ENCODE results near the gene PABPN1L.
"Not testable (repeated sequence)": the region's sequence is repeated elsewhere in the genome, so short reads cannot be mapped to it uniquely, and the experiment has no call there.

Gene PABPN1L

DNA sequence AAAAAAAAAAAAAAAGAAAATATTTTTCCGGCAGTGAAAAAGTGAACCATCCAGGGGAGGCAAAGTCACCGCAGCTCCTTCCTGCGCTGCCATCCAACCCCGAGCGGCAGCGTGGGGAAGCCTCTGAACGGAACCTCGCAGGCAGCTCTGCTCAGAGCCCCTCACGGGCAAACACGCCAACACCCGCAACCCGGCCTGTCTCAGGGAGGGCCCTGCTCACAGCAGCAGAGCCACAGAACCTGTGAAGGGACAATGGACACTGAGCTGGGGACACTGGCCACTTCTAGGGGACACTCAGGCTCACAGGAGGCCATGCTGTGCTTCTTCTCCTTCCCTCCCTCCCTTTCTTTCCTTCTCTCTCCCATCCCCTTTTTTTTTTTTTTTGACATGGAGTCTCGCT is 33.4 kb downstream of the PABPN1L start:
- in situ Hi-C loops (cut with HindIII; ENCODE audit: low sequenced_read_pairs), result no loop called here

DNA sequence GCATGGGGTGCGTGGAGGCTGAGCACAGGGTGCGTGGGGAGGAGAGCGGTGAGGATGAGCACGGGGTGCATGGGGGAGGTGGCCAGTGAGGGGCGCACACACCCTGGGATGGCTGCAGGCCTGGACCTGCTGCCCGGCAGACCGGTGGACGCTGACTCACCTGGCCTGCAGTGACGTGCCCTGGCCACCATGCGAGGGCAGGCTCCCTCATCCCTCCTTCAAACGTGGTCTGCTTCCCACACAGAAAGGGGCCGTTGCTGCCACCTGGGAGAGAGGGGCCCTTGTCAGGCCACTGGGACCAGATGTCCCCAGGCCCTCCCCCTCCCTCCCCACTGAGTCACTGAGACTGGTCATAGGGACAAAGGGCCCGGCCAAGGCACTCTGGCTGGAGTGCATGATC is 34.6 kb downstream of the PABPN1L start:
- in situ Hi-C loops (cut with HindIII; ENCODE audit: low sequenced_read_pairs), result no loop called here

DNA sequence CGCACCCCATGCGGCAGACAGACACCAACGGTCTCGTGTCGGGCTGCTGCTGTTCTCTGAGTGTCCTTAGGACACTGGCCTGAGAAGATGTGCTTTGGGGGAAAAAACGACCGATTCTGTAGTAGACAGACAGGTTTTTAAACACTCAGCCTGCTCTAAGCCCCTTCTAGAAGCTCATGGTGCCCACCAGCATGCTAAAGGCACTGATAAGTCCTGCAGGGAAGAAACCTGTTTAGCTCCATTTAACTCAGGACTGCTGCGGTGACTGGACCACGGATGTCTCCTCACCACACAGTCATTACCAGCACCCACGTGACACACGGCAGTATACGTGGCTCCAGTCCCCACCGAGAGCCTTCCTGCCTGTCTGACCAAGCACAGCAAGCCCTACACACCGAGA is 35.7 kb downstream of the PABPN1L start:
- in situ Hi-C loops (cut with HindIII; ENCODE audit: low sequenced_read_pairs), result no loop called here

DNA sequence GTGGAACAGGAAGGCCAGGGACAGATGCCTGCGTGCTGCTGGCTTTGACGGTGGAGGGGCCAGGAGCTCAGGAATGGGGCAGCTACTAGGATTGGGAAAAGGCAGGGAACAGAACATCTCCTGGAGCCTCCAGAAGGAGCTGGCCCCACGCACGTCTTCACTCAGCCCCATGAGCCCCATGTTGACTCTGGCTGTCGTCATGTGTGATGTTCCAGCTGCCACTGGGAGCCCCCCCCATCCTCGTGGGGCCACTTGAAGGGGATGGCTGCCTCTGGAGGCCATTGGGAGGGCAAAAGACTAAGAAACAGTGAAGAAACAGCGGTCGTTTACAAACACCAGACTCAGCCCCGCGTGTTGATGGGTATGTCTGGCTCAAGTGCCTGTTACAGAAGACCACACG is 36.2 kb downstream of the PABPN1L start:
- in situ Hi-C loops (cut with HindIII; ENCODE audit: low sequenced_read_pairs), result no loop called here

DNA sequence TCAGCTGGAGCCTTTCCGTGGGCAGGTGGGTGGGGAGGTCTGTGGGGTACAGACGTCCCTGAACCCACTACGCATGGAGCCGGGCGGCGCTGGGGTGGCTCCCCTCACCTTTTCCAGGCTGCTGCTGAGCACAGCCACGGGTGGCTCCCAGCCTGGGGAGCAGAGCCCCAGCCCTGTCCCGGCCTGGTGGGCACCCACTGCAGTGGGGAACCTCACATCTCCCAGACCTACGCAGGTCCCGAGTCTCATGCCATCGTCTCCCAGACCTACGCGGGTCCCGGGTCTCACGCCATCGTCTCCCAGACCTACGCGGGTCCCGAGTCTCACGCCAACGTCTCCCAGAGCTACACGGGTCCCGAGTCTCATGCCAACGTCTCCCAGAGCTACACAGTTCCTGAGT is 37.7 kb downstream of the PABPN1L start:
- in situ Hi-C loops (cut with HindIII; ENCODE audit: low sequenced_read_pairs), result no loop called here

DNA sequence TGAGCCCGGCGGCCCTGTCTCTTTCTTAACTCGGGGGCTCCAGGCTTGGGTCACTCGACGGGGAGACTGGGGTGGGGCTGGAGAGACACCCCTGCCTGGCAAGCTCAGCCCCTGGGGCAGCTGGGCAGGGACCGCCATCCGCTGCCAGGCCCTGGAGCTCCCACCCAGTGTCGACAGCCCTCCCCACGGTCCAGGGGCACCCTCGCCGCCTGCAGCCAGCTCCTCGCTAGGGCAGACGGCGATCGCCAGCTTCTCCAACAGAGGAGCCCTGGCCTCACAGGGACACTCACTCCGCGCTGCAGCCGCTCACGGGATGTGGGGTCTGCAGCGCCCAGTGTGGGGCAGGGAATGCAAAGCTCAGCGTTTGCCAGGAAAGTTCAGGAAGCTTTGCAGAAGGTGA is 38.7 kb downstream of the PABPN1L start:
- in situ Hi-C loops (cut with HindIII; ENCODE audit: low sequenced_read_pairs), result no loop called here

DNA sequence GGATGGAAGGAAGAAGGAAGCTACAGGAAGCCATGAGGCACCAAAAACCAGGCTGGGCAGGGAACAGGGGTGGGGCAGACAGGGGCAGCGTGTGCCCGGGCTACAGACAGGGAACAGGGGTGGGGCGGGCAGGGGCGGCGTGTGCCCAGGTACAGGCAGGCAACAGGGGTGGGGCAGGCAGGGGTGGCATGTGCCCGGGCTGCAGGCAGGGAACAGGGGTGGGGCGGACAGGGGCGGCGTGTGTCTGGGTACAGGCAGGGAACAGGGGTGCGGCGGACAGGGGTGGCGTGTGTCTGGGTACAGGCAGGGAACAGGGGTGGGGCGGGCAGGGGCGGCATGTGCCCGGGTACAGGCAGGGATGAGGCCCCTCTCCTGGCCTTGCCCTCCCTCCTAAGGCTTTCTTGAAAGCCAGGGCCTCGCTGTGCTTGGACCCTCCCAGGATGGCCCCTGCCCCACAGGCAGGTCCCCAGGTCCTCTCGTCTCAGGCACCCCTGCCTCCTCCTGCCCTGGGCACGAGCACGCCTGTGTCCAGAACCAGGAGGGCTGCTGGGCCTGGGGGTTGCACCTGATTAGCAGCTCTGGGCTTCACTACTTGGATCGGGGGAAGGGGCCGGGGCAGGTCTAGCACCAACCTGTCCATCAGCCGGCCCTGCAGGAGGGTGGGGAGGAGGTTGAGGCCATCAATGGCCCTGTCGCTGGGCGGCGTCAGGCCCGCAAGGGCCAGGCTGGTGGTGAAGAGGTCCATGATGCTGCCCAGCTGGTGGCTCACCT is 40.2 kb downstream of the PABPN1L start:
- in situ Hi-C loops (cut with HindIII; ENCODE audit: low sequenced_read_pairs), result no loop called here

DNA sequence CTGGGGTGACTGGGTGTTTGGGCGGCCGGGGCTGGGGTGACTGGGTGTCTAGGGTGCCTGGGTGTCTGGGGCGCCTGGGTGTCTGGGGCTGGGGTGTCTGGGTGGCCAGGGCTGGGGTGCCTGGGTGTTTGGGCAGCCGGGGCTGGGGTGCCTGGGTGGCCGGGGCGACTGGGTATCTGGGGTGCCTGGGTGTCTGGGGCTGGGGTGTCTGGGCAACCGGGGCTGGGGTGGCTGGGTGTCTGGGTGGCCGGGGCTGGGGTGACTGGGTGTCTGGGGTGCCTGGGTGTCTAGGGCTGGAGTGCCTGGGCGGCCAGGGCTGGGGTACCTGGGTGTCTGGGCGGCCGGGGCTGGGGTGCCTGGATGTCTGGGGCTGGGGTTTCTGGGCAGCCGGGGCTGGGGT is 41.3 kb downstream of the PABPN1L start:
- in situ Hi-C loops (cut with HindIII; ENCODE audit: low sequenced_read_pairs), result no loop called here

DNA sequence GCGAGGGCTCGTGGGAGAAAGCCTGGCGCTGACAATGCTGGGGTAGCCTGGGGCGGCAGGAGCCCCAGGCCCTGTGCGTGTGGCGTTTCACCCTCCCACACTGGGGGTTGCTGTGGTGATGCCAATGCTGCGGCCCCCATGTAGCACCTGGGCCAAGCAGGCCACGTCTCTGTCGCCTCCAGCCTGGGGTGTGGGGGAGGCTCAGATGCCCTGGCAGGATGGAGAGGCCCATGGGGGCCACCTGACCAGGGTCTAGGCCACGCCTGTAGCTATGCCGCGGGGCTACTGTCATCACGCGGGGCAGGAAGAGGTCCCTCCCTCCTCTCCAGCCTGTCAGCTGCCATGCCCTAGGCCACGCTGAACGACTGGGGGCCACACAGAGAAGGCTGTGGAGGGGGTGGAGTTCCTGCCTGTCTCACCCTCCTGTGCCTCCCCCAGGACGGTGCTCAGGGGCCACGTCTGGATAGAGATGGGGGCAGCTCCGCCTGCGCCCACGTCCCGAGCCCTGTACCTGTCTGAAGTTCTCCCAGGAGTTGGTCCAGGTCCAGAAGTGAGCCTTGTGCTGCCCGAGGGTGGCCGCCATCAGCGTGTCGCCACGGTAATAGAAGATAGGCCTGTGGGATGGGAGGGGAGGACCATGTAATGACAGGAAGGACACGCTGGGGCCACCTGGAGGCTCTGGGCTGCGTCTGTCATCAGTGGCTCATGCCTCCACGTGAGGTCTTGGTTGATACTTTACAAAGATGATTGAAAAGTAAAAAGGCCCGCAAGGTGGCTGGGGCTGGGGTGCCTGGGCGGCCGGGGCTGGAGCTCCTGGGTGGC is 42.0 kb downstream of the PABPN1L start:
- in situ Hi-C loops (cut with HindIII; ENCODE audit: low sequenced_read_pairs), result no loop called here

DNA sequence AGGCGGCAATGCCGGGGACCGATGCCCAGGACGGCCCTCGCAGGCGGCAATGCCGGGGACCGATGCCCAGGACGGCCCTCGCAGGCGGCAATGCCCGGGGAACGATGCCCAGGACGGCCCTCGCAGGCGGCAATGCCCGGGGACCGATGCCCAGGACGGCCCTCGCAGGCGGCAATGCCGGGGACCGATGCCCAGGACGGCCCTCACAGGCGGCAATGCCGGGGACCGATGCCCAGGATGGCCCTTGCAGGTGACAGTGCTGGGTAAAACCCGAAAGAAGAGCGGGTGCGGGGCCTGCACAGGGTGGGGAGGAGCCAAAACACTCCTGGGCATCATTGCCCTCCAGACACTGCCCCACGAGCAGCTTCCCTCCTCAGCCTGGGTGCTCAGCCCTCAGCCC is 42.8 kb downstream of the PABPN1L start:
- in situ Hi-C loops (cut with HindIII; ENCODE audit: low sequenced_read_pairs), result not testable (repeated sequence)

DNA sequence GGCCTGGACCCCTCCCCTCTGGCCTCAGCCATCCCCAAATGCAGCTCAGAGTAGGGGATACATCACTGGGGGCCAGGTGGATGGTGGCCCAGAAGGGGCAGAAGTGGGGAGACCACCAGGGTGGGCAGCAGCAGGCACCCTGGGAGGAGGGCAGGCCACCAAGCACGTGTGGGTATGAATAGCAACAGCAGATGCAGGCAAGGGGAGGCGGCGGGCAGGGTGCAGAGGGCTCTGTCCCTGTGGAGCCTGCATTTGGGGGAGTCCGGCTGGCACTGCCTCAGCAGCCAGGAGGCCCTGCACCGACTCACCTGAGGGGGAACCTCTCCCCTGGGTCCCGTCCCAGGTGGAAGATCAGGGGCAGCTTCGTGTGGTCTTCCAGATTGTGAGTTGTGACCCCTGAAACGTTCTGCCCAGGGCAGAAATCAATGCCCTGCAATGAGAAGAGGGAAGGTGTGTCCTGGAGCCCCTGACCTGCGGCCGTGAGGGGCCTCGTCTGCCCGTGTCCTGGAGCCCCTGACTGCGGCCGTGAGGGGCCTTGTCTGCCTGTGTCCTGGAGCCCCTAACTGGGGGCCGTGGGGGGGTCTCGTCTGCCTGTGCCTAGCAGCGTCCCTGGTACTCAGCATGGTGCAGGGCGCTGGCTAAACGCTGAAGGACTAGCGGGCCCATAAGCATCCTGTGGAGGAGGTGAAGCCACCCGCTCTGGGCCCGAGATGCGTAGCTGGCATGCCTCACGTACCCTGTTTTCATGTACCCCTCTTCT is 44.0 kb downstream of the PABPN1L start:
- in situ Hi-C loops (cut with HindIII; ENCODE audit: low sequenced_read_pairs), result no loop called here

DNA sequence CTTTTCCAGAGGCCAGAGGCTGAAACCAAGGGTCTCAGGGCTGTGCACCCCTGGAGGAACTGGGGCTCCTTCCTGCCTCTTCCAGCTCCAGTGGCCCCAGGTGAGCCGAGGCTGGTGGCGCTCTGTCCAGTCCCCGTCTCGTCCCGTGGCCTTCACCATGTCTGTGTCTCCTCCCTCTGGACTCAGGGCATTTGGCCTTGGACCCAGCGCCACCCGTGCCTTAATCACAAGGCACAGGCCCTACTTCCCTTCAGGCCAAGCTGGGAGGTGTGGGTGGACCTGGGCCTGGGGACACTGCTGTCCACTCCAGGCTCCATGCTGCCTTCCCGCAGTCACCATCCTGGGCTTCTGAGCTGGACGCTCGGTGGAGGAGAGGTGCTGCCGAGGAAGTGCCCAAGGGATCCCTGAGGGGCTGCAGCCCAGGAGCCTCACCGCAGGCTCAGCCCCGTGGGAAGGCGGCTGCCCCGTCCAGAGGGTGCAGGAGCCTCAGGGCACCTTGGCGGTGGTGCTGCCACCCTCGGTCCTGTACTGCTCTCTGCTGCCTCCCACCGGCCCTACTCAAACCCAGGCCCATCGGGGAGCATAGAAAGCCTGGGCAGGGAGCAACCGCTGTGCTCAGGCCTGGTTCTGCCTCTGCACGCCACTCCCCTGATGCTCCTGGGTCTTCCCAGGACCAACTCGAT is 45.2 kb downstream of the PABPN1L start:
- in situ Hi-C loops (cut with HindIII; ENCODE audit: low sequenced_read_pairs), result no loop called here

DNA sequence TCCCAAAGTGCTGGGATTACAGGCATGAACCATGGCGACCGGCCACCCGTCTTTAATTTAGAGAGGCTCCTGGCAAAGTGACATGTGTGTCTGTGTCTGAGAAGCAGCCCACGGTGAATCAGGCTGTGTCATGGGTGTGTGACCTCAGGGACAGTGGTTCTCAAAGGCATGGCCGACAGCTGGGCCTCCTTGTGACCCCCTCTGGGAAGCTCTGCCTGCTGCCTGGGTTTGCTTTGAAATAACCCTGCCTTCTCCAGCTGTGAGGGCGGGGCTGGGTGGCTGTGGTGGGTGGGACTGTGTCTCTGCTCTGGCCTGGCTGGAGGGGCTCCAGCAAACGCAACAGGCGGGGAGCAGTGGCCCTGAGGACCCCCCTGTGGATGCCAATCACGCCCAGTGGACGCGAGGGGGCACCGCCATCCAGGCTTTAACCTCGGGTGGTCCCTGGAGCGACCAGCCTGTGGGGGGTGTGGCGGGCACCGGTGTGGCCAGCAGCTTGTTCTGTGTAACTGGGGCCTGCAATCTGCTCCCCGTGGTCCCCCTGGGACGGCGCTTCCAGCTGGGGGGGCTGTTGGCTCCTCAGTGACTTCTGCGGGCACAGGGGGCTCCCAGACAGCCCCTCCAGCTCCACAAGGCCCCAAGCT is 46.0 kb downstream of the PABPN1L start:
- in situ Hi-C loops (cut with HindIII; ENCODE audit: low sequenced_read_pairs), result no loop called here

DNA sequence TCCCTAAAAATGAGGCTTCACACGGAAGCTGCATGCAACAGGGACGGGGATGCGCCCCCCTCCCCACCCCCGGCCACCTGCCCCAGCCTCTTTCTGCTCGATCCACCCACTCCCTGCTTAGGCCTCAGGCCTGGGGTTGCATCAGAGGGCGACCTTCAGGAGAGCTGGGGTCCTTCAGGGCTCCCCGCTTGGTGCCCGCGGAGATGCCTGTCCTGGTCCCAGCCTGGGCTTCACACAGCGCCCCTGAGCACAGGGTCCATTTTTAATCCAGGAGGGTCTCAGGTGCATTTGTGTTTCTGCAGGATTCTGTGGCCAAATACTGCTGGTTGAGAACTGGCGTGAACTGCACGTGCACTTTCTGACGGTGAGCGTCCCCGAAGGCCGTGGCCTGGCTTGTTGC is 47.3 kb downstream of the PABPN1L start:
- in situ Hi-C loops (cut with HindIII; ENCODE audit: low sequenced_read_pairs), result no loop called here

DNA sequence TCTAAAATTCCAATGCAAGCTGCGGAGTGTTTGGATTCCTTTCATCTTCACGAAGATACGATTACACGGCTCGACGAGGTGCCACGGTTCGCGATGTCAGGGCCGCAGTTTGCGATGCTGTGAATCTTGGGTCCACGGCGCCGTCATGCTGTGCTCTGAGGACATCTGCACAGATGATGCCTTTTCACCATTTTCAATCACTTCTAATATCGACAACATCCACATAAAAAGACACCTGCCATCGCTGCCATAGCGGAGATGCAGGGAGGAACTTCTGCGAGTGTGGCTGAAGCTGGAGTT is 47.9 kb downstream of the PABPN1L start:
- in situ Hi-C loops (cut with HindIII; ENCODE audit: low sequenced_read_pairs), result no loop called here

DNA sequence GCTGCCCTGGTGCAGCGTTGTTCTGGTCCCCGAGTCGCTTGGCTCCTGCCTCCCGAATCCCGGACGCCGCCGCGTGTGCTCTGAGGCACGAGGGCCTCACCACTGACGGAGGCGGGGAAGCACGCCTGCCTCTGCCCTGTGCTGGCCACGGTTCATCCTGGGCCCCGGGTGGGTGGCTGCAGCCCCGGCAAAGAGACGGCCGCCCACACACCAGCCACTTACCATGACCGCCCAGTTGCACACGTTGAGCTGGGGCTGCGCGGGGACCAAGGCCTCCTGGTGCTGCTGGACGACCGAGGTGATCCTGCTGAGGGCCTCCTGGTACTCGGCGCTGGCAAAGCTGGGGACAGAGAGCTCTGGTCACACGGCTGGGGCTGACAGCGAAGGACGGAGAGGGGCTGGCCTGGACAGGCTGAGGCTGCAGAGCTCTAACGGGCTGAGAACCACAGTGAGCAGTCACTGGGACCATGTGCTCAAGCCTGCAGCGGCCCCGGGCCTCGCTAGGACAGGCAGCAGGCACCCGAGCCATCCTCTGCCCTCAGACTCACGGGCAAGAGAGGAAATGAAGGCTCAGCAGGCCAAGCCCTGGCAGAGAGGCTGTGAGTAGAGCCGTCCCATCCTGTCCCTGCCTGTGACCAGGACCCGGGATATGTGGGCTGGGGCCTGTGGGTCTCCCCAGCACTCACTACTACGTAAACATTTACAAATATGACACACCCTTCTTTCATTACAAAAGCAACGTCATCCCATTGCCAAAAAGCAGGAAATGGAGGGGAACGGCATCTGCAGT is 48.5 kb downstream of the PABPN1L start:
- in situ Hi-C loops (cut with HindIII; ENCODE audit: low sequenced_read_pairs), result no loop called here

DNA sequence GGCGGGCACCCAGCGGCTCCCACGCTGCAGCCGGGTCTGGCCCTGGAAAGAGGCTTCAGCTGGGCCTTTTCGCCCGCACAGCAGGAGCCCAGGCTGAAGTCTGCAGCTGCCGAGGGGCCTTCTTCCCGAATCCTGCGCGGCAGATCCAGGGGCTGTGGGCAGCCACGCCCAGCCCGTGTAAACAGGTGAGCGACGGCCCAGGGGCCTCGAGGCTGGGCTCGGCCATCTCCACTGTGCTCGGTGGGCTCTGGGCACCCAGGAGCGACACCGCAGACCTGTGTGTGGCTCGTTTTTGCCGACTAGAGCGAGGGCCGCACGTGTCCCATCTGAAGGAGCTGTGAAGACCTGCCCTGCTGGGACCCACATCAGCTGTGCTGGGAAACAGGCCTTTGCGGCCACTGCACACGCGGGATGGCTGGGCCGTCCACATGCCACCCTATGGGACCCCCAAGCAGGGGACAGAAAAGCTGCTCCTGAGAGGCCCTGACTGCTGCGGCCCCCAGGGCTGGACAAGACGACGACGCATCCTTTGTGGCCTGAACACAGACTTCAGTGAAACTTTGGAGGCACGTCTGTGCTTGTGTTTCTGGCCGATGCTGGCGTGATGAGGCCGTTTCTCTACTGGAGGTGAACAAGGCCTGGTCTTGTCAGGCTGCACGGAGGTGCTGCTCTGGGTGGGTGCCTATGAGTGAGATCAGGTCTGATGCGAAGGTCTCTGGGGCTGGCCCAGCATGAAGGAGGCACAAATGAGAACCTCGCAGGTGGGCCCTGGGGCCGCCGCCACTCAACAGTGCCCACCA is 49.5 kb downstream of the PABPN1L start:
- in situ Hi-C loops (cut with HindIII; ENCODE audit: low sequenced_read_pairs), result no loop called here

DNA sequence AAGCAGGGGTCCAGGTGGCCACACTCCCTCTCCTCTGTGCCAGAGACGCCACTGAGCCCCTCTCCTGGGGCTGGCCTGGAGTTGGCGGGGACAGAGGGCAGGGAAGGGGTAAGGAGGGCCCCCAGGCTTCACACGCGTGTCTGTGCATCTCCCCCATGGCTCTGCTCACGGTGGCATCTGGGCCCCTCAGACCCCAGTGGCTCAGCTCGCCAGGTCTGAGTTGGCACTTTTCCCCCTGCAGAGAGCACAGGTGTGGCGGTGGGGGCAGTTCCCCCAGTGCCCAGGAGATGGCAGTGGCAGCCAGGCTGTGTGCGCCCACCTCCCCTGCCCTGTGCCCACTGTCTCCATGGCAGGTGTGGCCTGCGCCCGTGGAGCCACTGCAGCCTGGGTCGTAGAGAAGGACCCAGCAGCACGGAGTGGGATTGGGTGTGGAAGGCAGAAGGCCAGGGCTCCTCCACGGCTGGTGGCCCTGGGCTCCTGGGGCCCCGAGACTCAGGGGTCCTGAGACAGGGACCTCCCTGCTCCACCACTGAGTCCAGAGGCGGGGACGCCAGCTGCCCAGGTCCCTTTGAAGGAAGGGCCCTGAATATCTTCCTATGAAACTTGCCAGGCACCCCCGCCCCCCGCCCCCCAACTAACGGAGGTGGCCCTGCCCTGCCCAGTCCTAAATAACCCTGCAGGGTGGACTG is 50.4 kb downstream of the PABPN1L start:
- in situ Hi-C loops (cut with HindIII; ENCODE audit: low sequenced_read_pairs), result no loop called here

DNA sequence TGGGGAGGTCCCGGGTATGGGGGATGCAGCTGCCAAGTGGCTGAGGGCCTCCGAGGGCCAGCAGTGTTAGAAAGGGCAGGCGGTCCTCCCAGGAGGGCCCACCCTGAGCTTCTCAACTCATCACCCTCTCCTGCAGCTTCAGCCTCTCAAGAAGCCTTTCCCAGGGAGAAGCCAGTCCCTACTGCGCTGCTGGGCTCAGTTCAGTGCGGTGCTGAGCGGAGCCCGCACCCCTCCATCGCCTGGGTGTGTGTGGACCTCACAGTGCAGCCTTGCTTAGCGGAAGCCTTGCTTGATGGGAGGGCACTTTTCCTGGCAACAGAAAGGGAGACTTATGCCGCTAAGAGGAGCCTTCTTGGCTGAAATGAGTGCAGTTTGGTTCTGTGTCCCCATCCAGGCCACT is 51.2 kb downstream of the PABPN1L start:
- in situ Hi-C loops (cut with HindIII; ENCODE audit: low sequenced_read_pairs), result no loop called here

All from DLD1 (cell line).